ENCODE data around the gene TIAM1.

TIAM1 gene

DNA sequence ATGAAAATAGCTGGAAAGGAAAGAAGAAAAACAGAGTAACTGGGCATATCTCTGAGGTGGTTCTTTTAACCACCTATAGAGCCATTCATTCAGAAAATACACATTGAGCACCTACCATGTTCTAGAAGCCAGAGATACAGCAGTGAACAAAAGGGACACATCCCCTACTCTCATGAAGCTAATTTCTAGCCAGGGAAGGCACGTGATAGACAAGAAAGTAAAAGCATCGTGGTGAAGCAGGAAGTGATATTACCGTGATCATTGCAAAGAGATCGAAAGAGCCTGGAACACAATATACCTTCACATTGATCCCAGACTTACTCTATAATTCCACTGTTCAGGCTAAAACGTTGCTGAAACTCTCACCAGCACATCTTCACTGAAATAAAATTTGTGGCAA lies 76.0 kb downstream of the TIAM1 start:
- no peak for DNase-seq (ENCODE audit: low read depth)
- TF ChIP-seq, protein P1, sequence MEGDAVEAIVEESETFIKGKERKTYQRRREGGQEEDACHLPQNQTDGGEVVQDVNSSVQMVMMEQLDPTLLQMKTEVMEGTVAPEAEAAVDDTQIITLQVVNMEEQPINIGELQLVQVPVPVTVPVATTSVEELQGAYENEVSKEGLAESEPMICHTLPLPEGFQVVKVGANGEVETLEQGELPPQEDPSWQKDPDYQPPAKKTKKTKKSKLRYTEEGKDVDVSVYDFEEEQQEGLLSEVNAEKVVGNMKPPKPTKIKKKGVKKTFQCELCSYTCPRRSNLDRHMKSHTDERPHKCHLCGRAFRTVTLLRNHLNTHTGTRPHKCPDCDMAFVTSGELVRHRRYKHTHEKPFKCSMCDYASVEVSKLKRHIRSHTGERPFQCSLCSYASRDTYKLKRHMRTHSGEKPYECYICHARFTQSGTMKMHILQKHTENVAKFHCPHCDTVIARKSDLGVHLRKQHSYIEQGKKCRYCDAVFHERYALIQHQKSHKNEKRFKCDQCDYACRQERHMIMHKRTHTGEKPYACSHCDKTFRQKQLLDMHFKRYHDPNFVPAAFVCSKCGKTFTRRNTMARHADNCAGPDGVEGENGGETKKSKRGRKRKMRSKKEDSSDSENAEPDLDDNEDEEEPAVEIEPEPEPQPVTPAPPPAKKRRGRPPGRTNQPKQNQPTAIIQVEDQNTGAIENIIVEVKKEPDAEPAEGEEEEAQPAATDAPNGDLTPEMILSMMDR (conservative IDR thresholded peaks at IDR 0.05; ENCODE audit: control insufficient read depth, insufficient read depth, low read depth, low read length): no peak
- no peak overlapping the region for H3K4me3 ChIP-seq (ENCODE audit: control insufficient read depth, low read depth, low read length)

DNA sequence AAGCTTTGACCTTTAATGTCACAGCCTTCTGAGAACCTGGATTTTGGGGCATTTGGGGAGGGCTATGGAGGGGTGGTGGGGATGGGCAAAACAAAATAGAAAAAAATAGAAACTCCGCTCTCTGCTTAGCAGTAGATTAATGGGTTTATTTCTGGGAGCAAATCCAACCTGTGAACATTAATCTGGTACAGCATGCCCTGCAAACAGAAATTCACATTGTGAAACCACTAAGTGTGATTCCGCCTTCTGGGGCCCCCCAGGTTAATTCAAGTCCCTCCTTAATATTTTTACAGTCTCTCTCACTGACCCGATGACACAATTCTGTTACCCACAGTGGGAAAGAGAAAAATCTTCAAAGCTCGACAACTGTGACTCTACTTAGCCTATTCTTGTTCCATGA lies 76.4 kb downstream of the TIAM1 start:
- H3K4me3 ChIP-seq (ENCODE audit: control insufficient read depth, low read depth, low read length): no peak overlapping the region
- DNase-seq (ENCODE audit: low read depth): no peak
- TF ChIP-seq, protein P1 (conservative IDR thresholded peaks at IDR 0.05; ENCODE audit: control insufficient read depth, insufficient read depth, low read depth, low read length): no peak

DNA sequence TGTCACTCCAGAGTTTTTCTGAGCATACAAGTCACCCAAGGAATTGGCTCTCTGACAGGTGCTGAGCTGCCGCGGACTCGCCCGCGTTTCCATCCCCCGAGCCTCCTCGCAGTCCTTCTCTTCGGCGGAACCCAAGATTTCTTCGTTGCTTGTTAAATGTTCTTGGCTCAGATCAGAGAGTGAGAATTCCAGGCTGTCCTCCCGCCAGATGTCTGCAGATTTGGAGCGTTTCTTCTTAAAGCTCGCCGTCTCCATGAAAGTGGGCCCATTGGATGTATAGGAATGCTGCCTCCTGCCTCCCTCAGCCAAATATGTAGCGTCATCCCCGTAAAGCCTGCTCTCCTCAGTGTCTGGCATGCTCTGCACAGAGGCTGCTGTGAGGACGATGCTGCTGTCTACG lies 77.8 kb downstream of the TIAM1 start:
- TF ChIP-seq, protein P1 (conservative IDR thresholded peaks at IDR 0.05; ENCODE audit: control insufficient read depth, insufficient read depth, low read depth, low read length): no peak
- DNase-seq (ENCODE audit: low read depth): no peak
- peak overlapping the region; percentile 16 for H3K4me3 ChIP-seq (ENCODE audit: control insufficient read depth, low read depth, low read length)

DNA sequence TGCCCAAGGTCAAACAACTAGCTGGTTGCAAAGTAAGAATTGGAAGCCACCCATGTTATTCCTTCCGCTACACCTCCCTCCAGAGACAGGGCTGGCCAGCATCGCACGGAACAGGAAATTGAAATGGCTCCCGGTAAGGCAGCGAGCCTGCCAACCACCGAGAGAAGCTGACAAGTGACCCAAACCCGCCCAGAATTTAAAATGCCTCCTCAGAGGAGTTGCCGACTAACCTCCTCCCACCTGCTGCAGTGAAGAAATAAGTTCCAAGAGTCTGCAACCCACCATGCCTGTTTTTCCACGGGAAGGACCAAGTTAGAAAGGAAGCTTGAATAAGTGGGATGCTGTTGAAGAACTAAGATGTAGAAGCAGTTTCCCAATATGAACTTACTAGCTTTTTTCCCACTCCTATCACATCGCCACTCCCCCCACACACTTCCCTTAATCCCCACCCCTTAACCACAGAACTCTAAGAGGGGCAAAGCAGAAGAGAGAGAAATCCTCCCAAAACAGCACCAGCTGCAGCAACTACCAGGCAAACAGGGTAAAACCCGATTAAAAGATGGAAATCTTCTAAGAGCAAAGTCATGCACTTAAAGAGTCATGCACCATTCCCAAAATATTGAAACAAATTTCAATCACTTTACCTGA lies 78.6 kb downstream of the TIAM1 start:
- TF ChIP-seq, protein P1 (conservative IDR thresholded peaks at IDR 0.05; ENCODE audit: control insufficient read depth, insufficient read depth, low read depth, low read length): no peak
- DNase-seq (ENCODE audit: low read depth): no peak
- H3K4me3 ChIP-seq (ENCODE audit: control insufficient read depth, low read depth, low read length): peak overlapping the region; percentile 12

DNA sequence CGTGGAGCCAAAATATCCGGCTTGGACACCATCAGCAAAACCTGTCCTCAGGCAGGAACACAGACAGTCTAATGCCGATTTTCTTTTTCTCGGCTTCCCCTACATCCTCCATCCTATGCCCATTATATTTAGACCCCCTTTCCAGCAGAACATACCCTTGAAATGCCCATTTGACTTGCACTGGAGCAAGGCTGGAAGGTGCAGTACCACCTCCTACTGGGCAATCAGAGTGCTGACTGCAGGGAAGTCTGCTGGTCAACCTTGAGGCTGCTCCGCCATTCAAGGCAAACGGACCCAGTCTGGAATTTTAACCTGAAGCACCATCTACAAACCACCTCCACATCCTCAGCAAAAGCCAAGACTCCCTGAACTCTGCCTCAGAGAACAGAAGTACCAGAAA lies 79.5 kb downstream of the TIAM1 start:
- no peak overlapping the region for H3K4me3 ChIP-seq (ENCODE audit: control insufficient read depth, low read depth, low read length)
- no peak for DNase-seq (ENCODE audit: low read depth)
- TF ChIP-seq, protein P1 (conservative IDR thresholded peaks at IDR 0.05; ENCODE audit: control insufficient read depth, insufficient read depth, low read depth, low read length): peak; percentile 9

- H3K4me3 ChIP-seq (ENCODE audit: control insufficient read depth, low read depth, low read length): no peak overlapping the region
- TF ChIP-seq, protein P1 (conservative IDR thresholded peaks at IDR 0.05; ENCODE audit: control insufficient read depth, insufficient read depth, low read depth, low read length): no peak
- peak; percentile 12 for DNase-seq (ENCODE audit: low read depth)
Observed at GRCh38 chr21:31262728-31263127, 81.3 kb downstream of the TIAM1 start.

DNA sequence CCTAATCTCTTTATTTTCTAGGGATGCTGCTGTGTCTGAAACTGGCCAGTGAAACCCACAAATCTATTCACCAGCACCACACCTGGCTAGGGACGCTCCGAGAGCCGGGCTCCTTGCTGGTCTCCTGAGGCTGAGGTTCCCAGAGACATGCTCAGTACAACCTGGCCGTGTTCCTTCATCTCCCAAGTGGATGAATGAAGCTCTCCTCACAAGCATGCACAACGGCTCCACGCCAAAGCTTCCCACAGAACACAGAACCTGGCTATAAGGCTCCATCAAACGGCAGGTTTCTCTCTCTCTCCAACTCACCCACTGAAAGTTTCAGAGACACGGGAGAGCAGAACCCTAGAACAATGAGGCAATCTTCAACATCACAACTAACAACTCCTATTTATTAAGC lies 82.3 kb downstream of the TIAM1 start:
- TF ChIP-seq, protein P1 (conservative IDR thresholded peaks at IDR 0.05; ENCODE audit: control insufficient read depth, insufficient read depth, low read depth, low read length): no peak
- DNase-seq (ENCODE audit: low read depth): no peak
- H3K4me3 ChIP-seq (ENCODE audit: control insufficient read depth, low read depth, low read length): no peak overlapping the region
